ENCODE measurements around the gene SIGLEC8.

DNA sequence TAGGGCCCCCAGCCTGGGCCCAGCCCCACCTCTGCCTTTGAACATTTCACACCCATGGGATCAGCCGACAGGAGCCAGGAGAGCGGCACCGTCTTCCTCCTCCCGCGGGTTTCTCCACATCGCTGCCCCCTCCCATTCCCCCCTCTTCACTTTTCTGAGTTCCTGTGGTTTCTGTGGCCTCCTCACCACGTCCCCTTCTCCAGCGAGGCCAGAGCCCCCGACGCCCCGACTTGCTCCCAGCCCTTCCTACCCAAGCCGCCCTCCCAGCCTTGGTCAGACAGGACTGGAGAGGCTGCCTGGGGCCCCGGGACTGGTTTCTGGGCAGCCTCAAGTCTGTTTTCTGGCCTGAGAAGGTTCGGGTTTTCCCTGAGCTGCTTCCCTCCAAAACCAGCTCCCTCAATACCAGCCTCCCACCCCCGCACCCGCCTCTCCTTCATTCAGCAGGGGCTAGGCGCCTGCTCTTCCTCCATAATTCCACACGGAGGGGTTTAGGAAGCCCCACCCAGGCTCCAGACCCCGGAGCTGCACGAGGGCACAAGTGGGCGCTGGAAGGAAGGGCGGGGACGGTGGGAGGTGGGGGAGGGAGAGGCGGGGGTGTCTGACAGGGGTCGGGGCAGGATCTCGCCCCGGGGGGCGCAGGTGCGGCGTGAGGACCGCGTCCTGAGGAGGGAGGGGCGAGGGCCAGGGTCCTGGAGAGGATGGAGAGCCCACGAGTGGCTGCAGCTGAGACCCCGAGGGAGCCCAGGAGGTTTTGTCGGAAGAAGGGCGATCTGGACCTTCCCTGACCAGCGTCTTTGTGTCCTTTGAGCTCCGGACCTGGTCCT, 36.8 kb downstream of the SIGLEC8 start:
- TF ChIP-seq NFE2L1 (CRISPR knock-in tag; IDR thresholded peaks at IDR 0.05) = no peak
- no peak for TF ChIP-seq FOXK1 (CRISPR knock-in tag; IDR thresholded peaks at IDR 0.05)
- no peak for TF ChIP-seq RELA (CRISPR knock-in tag; IDR thresholded peaks at IDR 0.05; ENCODE audit: borderline replicate concordance)
- TF ChIP-seq ELF4 (CRISPR knock-in tag; IDR thresholded peaks at IDR 0.05; ENCODE audit: low read depth) = no peak
- TF ChIP-seq, protein P1, sequence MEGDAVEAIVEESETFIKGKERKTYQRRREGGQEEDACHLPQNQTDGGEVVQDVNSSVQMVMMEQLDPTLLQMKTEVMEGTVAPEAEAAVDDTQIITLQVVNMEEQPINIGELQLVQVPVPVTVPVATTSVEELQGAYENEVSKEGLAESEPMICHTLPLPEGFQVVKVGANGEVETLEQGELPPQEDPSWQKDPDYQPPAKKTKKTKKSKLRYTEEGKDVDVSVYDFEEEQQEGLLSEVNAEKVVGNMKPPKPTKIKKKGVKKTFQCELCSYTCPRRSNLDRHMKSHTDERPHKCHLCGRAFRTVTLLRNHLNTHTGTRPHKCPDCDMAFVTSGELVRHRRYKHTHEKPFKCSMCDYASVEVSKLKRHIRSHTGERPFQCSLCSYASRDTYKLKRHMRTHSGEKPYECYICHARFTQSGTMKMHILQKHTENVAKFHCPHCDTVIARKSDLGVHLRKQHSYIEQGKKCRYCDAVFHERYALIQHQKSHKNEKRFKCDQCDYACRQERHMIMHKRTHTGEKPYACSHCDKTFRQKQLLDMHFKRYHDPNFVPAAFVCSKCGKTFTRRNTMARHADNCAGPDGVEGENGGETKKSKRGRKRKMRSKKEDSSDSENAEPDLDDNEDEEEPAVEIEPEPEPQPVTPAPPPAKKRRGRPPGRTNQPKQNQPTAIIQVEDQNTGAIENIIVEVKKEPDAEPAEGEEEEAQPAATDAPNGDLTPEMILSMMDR (IDR thresholded peaks at IDR 0.05) = no peak
- TF ChIP-seq EMX1 (CRISPR knock-in tag; IDR thresholded peaks at IDR 0.05) = no peak
- TF ChIP-seq, protein P2, sequence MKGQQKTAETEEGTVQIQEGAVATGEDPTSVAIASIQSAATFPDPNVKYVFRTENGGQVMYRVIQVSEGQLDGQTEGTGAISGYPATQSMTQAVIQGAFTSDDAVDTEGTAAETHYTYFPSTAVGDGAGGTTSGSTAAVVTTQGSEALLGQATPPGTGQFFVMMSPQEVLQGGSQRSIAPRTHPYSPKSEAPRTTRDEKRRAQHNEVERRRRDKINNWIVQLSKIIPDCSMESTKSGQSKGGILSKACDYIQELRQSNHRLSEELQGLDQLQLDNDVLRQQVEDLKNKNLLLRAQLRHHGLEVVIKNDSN (CRISPR knock-in tag; IDR thresholded peaks at IDR 0.05) = no peak
- TF ChIP-seq ZNF317 (CRISPR knock-in tag; IDR thresholded peaks at IDR 0.05; ENCODE audit: borderline replicate concordance, low read depth) = no peak
- TF ChIP-seq, protein P3, sequence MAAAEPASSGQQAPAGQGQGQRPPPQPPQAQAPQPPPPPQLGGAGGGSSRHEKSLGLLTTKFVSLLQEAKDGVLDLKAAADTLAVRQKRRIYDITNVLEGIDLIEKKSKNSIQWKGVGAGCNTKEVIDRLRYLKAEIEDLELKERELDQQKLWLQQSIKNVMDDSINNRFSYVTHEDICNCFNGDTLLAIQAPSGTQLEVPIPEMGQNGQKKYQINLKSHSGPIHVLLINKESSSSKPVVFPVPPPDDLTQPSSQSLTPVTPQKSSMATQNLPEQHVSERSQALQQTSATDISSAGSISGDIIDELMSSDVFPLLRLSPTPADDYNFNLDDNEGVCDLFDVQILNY (CRISPR knock-in tag; IDR thresholded peaks at IDR 0.05) = 0 out of 2 replicates have a peak, but pooled peaks have one; percentile 37
- TF ChIP-seq SP1 (CRISPR knock-in tag; conservative IDR thresholded peaks at IDR 0.05) = no peak

All from WTC11 (cell line).